Chondrocyte (in vitro differentiated cells): ENCODE results near the gene AGPAT2. TPM values are rescaled to one million over a fixed set of nuclear protein-coding genes. Genes with fewer than 3 reads are reported as not detected.

Experiments
- DNase-seq: peaks from one replicate; pipeline ENCODE4 v3.0.0; 2021; ENCODE audit warnings: mixed read lengths, low spot score
- H3K27ac Mint-ChIP-seq: one replicate; pipeline ENCODE4 v1.8.0; 2021; ENCODE audit warnings: mild to moderate bottlenecking, moderate library complexity, mixed read lengths; ENCODE audit not compliant: unreplicated experiment
- H3K27me3 Mint-ChIP-seq: 2 replicates; pipeline ENCODE4 v1.8.0; 2021; ENCODE audit warnings: low read depth, mixed read lengths
- H3K36me3 Mint-ChIP-seq: 2 replicates; pipeline ENCODE4 v1.8.0; 2021; ENCODE audit warnings: low read depth, mixed read lengths
- H3K4me1 Mint-ChIP-seq: 2 replicates; pipeline ENCODE4 v1.8.0; 2021; ENCODE audit warnings: low read depth, mild to moderate bottlenecking, mixed read lengths
- H3K4me3 Mint-ChIP-seq: one replicate; pipeline ENCODE4 v1.8.0; 2021; ENCODE audit warnings: mild to moderate bottlenecking, moderate library complexity, mixed read lengths; ENCODE audit not compliant: unreplicated experiment
- H3K9me3 Mint-ChIP-seq: 2 replicates; pipeline ENCODE4 v1.8.0; 2021; ENCODE audit warnings: low read depth, mixed read lengths
- CTCF ChIP-seq: fragments of 200-600 bp; sonication (generic); IDR thresholded peaks from 2 replicates; pipeline ENCODE4 v1.5.0; 2021; ENCODE audit warnings: antibody characterized with exemption, mild to moderate bottlenecking, moderate library complexity
- total RNA-seq: library from RNA; stranded (reverse); gene quantifications from 3 replicates; pipeline ENCODE4 v1.2.1, GENCODE V29; 2021

AGPAT2 gene
- total RNA-seq, 1 donor from 2014 or later = 39.8 TPM

DNA sequence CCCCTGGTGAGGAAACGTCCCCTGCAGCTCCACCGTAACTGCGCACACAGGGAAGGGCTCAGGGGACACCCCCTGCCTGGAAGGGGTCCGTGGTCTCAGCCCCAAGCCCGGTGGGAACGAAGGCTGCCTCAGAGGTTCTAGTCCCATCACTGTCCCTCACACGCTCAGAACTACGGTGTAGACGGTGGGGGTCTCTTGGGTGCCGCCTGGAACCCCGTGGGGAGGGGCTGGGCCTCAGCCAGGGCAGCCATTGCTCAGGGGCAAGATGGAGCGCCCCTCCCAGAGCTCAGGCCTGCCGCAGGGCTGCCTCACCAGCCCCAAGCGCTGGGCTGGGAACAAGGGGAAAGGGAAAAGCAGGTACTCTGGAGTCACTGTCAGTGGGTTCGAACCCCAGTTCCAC, 2.9 kb downstream of the AGPAT2 start:
- Mint-ChIP-seq H3K4me3 (no peak overlapping the region), H3K4me1 (peaks cover 7% of the 10 kb centered on the region), H3K27me3 (no peaks in the 10 kb centered on the region), H3K9me3 (no peaks in the 10 kb centered on the region), H3K36me3 (no peaks in the 10 kb centered on the region), H3K27ac (no peak overlapping the region)
- TF ChIP-seq CTCF = no peak
- no peak for DNase-seq

DNA sequence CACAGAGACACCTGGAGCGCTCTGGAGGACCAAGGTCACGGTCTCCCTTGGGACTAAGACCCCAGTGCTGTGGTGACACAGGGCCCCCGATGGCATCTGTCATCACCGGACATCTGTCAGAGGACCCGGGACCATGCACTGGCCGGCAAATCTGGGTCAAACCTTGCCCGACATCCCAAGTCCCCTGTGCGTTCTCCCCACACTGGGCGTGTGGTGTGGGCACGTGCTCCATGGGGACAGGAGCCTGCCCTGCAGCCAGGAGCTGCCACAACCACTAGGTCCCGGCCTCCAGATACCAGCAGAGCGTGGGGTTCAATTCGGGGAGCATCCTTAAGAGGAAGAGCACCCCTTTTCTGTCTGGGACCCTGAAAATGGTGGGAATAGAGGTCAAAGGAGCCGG, 3.5 kb downstream of the AGPAT2 start:
- no peak for TF ChIP-seq CTCF
- H3K9me3 Mint-ChIP-seq = no peaks in the 10 kb centered on the region
- H3K27me3 Mint-ChIP-seq = no peaks in the 10 kb centered on the region
- peaks cover 7% of the 10 kb centered on the region for H3K4me1 Mint-ChIP-seq
- H3K4me3 Mint-ChIP-seq = no peak overlapping the region
- DNase-seq = no peak
- H3K27ac Mint-ChIP-seq = no peak overlapping the region
- H3K36me3 Mint-ChIP-seq = no peaks in the 10 kb centered on the region

DNA sequence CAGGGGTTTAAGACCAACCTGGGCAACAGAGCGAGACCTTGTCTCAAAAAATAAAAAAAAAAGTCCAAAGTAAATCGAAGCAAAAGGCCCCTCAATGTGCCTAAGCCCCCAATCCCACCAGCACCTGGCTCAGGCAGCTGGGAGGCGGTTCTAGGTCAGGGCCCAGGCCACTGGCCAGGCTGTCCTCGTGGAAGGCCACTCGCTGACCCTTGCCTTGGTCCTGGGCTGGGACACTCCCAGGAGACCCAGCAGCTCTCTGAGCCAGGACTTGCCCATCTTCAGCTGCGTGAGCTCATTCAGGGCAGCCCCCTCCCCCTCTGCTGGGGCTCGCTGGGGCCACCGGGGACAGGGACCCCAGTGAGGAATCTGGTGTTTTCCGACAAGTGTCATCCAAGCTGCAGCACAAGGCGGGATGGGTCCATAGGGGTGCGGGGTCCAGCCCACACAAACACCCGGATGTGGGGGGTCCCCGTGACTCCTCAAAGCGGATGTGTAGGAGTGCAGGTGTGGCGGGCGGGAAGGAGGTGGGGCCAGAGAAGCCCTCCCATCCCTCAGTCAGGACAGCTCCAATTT, 4.0 kb downstream of the AGPAT2 start:
- Mint-ChIP-seq H3K4me3 (no peak overlapping the region), H3K36me3 (no peaks in the 10 kb centered on the region), H3K27ac (no peak overlapping the region), H3K4me1 (peaks cover 7% of the 10 kb centered on the region), H3K9me3 (no peaks in the 10 kb centered on the region), H3K27me3 (no peaks in the 10 kb centered on the region)
- DNase-seq = no peak
- TF ChIP-seq CTCF = no peak

DNA sequence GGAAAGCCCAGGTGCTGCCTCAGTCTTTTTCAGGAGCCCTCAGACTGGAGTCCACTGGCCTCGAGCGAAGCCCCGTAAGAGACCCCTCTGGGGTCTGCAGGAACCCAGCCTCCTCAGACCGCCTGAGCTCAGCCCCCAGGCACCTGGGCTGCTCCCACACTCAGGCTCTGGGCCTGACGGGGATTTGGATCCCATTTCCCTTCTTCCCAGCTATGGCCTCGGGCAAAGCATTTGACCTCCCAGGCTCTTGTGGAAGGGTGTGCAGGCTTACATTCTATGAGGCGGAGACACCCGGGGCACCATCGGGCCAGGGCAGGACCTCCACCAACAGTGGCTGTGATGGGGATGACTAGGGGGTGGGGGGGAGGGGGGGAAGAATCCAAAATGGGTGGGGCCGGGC, 4.5 kb downstream of the AGPAT2 start:
- Mint-ChIP-seq H3K4me3 (no peak overlapping the region), H3K4me1 (peaks cover 7% of the 10 kb centered on the region), H3K27ac (no peak overlapping the region), H3K27me3 (no peaks in the 10 kb centered on the region), H3K9me3 (no peaks in the 10 kb centered on the region), H3K36me3 (no peaks in the 10 kb centered on the region)
- DNase-seq = no peak
- no peak for TF ChIP-seq CTCF

- no peak overlapping the region for H3K27ac Mint-ChIP-seq
- no peaks in the 10 kb centered on the region for H3K27me3 Mint-ChIP-seq
- no peaks in the 10 kb centered on the region for H3K9me3 Mint-ChIP-seq
- H3K4me1 Mint-ChIP-seq = peaks cover 7% of the 10 kb centered on the region
- H3K4me3 Mint-ChIP-seq = no peak overlapping the region
- no peak for DNase-seq
- TF ChIP-seq CTCF = no peak
- no peaks in the 10 kb centered on the region for H3K36me3 Mint-ChIP-seq
These were observed 5.1 kb downstream of the AGPAT2 start for GRCh38 chr9:136681945-136682699.
